ENCODE data around the gene GPR39.
"Not testable (repeated sequence)": the region's sequence is repeated elsewhere in the genome, so short reads cannot be mapped to it uniquely, and the experiment has no call there.

GPR39 gene

DNA sequence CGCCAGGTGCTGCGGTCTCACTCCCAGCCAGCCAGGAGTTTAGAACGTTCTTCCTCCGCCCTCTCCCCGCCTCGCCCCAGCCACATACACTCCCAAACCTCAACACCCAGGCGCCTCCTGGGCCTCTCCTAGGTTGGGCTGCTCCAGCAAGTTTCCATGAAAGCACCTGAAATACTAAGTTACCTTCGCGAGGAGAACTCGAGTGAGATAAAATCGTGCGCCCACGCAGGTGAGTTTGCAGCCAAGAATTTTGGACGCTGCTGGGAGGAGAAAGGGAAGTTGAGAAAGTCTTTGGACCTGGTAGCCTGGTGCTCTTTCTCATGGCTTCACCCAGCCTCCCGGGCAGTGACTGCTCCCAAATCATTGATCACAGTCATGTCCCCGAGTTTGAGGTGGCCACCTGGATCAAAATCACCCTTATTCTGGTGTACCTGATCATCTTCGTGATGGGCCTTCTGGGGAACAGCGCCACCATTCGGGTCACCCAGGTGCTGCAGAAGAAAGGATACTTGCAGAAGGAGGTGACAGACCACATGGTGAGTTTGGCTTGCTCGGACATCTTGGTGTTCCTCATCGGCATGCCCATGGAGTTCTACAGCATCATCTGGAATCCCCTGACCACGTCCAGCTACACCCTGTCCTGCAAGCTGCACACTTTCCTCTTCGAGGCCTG, at the start of gene GPR39:
Gene GPR39 (plus strand): TSS at position 83 of the 673 bp plus-strand sequence.
- no peak for DNase-seq

DNA sequence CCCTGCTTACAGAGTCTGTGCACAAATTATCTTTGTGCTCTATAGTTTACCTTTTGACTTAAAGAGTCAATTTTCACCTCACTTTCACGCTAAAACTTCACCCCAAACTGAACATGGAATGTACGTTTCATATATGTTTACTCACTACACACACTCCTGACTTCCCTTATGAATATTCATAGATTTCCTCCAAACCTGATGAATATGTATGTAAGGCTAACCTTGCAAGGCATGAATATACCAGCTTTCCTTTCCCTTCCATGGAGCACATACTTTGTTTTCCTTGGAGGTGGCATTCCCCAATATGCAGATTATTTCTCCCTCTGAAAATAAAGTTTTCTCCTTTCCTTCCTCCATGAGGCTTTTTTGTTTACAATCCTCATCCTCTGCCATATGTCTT, 48.4 kb upstream of the GPR39 start:
- no peak for DNase-seq

DNA sequence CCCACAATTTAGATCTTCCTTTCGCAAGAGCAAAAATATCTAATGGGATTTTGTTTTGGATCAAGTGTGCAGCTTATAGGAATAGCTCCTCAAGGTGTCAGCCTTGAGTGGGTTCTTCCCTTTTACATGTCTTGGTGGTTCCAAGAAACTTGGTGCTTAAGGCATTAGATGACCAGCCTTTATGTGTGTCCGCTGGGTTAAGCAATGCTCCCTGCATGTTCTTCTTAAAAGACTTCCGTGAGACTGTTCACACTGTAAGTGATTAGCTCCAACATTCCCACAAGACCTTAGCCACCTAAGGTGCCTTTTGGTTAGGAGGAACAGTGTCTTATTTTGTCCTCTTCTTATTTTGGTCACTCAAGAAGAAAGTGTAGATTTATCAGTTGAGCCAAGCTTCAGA, 44.3 kb upstream of the GPR39 start:
- DNase-seq: no peak

GRCh38 chr2:132373391-132374135, 43.0 kb upstream of the GPR39 start:
- DNase-seq: no peak

- no peak for DNase-seq
Measured at GRCh38 chr2:132374151-132374550, 42.5 kb upstream of the GPR39 start.

DNA sequence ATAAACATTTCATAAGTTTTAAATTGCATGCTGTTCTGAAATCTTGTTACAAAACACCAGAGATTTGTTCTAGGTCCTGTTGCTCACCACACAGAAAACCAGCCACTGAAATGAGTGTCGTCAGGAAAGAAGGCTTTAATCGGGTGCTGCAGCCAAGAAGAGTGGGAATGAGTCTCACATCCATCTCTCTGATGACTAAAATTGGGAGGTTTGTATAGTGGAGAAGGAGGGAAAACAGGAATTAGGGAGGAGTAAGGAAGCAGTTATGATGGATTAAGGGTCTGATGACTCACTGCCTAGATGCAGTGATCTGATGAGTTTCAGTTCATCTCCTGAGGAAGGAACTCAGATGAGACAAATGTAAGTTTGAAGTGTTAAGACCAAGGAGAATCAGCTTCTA, 42.1 kb upstream of the GPR39 start:
- DNase-seq: no peak

DNA sequence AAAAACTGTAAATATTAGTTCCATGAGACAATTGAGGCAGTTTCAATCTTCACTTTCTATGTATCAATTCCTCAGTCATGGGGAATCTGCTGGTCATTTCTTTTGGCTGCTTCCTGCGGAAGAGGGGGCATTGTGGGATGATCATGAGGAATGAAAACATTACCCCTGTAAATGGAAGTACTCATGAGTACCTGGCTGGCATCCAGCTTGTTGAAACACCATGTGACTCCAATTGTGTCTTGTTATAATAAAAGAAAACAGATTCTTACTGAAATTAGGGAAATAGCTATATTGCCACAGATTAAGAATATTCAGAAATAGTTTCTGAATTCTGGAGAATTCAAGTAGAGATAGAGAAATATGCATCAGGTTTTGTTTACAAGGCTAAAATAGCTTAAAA, 41.6 kb upstream of the GPR39 start:
- no peak for DNase-seq

DNA sequence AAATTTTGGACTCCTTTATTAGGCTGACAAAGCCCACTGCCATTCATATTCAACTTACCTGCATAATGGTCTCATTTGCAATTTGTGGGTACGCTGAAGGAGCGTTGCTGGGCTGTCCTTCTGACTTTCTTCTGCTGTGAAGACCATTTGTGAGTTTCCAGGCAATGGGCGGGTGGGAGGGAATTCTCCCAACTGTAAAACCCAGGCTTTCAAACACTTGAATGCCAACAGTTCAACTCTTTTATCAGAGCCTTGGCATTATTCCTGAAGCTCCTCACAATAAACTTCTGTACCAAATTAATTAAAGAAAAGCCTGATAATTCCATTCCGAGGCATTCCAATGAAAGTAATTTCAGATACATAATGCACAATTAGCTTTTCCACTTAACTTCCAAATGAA, 35.2 kb upstream of the GPR39 start:
- DNase-seq: no peak

GRCh38 chr2:132383956-132384355, 32.6 kb upstream of the GPR39 start:
- DNase-seq: no peak

DNA sequence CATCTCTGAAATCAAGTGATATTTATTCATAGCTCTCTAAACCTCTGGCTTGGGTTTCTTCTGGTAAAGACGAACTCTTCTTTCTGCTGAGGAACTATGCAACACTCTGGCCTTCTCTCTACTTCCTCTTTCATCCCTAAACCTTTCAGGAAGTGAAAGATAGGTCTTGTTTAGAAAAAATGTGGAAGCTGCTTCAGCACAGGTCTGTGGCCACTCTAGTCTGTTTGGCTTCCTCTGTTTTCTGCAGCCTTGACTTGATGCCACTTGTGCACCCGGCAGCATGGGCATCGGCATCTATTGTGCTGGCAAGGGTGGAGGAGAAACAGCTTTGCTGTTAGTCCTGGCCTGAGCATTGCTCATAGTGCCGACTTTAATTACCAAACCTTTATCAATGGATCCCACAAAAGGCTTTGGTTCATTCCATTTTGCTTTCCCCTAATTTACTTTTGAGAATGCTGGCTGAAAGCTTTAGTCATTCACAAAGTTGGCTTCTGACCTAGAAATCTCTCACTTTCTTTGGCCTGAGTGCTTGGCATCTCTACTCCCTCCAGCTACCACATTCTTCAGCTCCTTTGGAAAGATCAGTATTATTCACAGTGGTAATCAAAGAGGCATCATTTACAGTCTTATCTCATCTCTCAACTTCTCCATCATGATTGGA, 32.0 kb upstream of the GPR39 start:
- no peak for DNase-seq

DNA sequence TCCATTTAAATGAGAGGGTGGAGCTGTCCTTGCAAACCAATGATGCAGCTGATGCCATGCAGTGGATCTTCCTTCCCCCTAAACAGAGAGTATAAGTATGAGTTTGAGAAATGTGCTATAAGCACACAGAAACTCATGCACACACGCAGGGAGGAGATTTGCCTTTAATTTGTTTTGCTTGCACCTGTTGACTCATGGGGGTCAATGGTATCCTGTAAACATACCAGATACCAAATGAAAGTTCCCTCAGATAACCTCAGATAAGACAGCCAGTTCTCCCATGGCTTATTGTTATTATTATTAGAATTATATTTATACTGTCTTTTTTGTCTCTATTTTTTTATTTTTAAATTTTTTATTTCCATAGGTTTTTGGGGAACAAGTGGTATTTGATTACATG, 29.5 kb upstream of the GPR39 start:
- no peak for DNase-seq

DNA sequence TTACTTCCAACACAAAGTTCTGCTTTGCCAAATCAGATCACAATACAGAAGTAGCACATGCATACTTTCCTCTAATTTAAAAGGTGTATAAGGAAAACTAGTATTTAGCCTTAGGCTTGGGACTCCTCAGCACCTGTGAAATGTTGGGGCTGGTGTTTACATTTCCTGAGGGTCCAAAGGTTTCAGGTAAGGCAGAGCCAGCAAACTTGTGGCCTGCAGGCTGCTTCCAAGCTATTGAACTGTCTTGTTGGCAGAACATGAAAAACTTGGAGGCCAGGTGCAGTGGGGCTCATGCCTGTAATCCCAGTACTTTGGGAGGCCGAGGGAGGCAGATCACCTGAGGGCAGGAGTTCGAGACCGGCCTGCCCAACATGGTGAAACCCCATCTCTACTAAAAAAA, 26.5 kb upstream of the GPR39 start:
- no peak for DNase-seq

GRCh38 chr2:132391378-132391777, 25.2 kb upstream of the GPR39 start:
- no peak for DNase-seq

GRCh38 chr2:132392221-132392620, 24.4 kb upstream of the GPR39 start:
- no peak for DNase-seq

- no peak for DNase-seq
Measured at GRCh38 chr2:132392879-132393278, 23.7 kb upstream of the GPR39 start.

DNA sequence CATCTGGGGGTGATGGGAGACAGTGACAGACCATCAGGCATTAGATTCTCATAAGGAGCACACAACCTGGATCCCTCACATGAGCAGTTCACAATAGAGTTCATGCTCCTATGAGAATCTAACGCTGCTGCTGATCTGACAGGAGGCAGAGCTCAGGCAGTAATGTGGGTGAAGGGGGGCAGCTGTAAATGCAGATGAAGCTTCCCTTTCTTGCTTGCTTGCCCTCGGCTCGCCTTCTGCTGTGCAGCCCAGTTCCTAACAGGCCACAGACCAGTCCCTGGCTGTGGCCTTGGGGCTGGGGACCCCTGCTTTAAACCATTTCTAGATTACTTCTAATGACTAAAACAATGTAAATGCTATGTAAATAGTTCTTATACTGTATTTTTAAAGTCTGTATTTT, 19.6 kb upstream of the GPR39 start:
- DNase-seq: not testable (repeated sequence)

DNA sequence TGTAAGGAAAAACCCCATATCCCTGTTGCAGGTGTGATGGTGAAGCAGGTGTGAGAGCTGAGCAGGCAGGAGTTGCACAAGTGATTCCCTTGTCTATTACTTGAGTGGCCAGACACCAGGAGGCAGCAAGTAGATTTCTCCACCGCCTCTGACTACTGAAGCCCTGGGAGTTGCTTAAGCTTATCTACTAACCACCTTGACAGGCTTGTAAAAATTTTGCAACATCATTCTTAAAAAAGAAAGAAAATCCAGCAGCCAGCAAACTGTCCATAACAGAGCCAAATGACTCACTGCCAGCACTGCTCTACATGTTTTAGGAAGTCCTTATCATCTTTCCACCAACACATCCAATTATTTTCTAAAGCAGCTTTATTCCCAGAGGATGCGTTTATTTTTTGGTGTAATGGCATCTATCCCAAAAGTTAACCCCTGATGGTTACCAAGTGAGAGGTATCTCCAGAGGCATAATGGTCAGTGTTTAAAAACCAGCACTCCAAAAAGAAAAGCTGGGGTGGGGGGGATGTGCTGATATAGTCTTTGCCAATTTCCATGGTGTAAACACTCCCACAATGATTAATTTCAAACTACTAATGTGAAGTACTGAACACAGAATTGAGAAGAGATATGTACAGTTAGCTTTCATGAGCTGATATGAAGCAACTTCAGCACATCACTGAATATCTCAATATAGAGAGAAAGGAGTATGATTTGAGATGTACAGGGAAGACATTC, 16.3 kb upstream of the GPR39 start:
- no peak for DNase-seq

DNA sequence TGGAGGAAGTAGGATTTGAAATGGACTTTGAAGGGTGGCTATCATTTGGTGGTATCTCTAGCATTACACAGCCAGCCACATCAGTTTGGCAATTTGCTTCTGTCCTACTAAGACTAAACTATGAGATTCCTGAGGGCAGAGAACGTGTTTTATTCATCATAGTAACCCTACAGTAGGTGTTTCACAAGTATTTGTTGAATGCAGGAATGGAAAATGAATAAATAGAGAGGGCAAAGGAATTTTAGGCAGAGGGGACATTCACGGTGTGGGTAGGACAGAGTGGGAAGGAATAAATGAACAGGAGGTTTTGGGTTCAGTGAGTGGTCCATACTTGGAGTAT, 15.7 kb upstream of the GPR39 start:
- DNase-seq: no peak

DNA sequence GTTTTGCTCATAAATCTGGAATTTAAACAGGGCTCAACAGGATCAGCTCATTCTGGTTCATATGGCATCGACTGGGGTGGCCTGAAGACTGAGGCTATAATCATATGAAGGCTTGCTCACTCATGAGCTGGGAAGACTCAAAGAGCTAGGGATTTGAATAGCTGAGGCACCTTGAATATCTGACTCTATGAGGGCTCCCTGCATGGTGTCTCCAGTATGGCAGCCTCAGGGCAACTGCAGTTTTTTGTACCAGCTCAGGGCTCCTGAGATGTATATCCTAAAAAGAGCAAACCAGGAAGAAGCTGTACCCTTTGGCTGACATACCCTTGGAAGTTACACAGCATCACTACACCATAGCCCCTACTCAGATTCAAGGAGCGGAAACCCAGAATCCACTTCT, 15.3 kb upstream of the GPR39 start:
- no peak for DNase-seq

- no peak for DNase-seq
Measured at GRCh38 chr2:132403146-132403545, 13.5 kb upstream of the GPR39 start.

DNA sequence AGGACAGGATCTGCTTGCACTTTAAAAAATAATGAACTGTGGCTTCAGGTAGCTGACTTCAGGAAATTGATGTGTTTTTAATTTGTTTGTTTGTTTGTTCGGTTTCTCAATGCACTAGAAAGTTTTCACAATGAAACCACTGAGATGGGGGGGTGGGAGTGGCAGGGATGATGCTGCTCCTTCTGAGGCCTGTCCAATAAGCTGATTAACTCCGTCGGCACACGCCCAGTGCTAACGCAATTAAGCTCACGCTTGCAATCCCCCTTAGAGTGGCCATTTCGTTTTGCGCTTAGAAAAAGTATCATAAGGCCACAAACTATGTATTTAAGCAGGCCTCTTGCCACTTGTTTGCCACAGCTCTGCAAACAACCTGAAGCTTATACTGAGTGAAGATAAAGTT, 12.5 kb upstream of the GPR39 start:
- no peak for DNase-seq

- DNase-seq: no peak
Measured at GRCh38 chr2:132407784-132408183, 8.8 kb upstream of the GPR39 start.

GRCh38 chr2:132412021-132412420, 4.6 kb upstream of the GPR39 start:
- DNase-seq: no peak

DNA sequence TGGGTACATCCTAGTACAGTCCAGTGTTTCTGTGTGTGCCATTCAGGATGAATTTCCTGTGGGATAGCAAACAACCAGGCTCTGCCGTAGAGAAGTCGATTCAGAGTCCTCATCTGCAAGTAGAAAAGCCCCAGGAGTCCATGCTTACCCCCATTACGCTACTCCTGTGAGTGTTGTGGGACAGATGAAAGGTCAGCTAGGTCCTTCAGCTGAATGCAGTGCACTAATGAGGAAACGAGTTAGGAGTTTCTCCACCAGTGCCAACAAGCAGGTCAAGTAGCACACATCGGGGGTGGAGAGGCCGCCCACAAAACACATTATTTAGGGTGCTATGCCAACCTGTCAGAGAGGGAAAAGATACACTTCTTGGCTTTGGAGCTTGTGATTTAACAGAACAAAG, 2.5 kb upstream of the GPR39 start:
- no peak for DNase-seq
